HG03135 (cell line): ENCODE data around the gene TMEM222.

ENCODE experiments used
- ATAC-seq: cut with Tn5 transposase; IDR thresholded peaks from one replicate; pipeline ENCODE4 v1.9.1; 2021; ENCODE audit warnings: mild to moderate bottlenecking, moderate library complexity; ENCODE audit not compliant: unreplicated experiment

The TMEM222 gene

GRCh38 chr1:27306071-27306470, 15.9 kb upstream of the TMEM222 start:
- no peak for ATAC-seq

DNA sequence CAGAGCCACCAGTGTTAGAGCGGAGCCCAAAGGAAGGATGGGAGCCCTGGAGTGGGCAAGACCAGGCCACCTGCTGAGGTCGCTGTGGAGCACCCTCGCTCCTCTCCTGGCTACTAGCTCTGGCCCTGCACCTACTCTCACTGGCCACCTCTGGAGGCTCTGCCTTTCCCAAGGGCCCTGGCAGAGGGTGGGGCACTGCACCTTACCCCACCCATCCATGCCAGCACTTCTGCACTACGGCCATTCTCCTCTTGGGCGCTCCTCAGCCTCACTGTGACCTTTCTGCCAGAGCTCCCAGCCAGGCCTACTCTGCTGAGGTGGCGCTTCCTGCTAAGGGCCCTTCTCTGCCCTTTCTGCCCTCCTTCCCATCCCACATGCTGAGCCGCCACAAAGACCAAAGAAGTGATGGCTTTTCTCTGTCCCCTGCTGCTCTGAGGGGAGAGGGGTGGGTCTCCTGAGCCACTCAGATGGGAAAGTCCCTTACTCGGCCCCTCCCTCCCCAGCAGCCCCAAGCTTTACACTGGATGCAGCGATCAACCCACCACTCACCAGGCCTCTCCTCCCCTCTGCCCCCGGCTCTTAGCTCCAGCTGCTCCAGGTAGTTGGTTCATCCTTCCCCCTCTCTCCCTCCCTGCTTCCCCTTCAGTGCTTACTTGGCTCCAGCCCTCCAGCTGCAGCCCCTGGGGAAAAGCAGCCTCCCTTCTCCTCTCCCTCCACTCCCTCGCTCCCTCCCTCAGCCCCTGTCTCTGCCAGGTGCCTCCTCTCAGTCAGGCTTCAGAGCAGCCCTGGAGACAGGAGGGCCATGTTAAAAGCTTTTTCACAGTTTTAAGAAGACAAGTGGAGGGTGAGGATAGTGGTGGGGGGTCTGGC, 14.8 kb upstream of the TMEM222 start:
- ATAC-seq: no peak

GRCh38 chr1:27307874-27308598, 13.9 kb upstream of the TMEM222 start:
- ATAC-seq: no peak

DNA sequence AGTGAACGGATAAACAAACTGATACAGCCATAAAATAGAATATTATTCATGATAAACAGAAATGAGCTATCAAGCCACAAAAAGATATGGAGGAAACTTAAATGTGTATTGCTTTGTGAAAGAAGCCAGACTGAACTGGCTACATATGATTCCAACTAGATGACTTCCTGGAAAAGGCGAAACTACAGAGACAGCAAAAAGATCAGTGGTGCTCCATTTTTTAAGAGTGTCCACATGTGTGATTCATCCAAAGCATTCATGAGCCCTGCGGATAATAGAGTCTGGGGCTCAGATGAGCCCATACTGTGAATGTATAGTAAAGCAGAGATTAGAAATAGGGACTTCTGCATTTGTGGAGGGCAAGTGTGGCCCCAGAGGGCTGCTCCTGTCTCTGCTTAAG, 7.8 kb upstream of the TMEM222 start:
- ATAC-seq: no peak

DNA sequence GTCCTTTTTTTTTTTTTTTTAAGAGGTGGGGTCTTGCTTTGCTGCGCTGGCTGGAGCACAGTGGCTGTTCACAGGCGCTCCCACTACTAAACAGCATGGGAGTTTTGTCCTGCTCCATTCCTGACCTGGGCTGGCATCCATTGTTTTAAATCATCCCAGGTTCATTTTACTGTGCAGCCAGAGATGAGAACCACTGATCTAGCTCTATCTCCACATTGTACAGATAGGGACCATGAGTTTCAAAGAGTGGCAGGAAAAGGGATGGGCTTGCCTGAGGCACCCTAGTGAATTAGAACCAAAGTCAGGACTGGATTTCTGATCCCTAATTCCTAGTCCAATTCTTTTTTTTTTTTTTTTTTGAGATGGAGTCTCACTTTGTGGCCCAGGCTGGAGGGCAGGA, 7.2 kb upstream of the TMEM222 start:
- no peak for ATAC-seq

DNA sequence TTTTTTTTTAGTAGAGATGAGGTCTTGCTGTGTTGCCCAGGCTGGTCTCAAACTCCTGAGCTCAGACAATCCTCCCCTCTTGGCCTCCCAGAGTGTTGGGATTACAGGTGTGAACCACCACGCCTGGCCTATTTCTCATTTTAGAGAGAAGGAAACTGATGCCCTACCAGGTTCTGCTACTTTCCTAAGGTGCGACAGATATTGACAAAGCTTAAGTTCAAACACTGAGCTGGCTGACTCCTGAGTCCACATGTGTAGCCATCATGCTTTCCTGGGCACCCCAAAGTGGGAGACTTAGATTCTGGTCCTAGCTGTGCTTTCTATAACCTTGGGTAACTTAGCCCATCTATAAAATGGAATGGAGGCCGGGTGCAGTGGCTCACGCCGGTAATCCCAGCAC, 5.1 kb upstream of the TMEM222 start:
- no peak for ATAC-seq

GRCh38 chr1:27318136-27318535, 3.8 kb upstream of the TMEM222 start:
- no peak for ATAC-seq

- no peak for ATAC-seq
These were observed 3.4 kb upstream of the TMEM222 start for GRCh38 chr1:27318596-27318995.

DNA sequence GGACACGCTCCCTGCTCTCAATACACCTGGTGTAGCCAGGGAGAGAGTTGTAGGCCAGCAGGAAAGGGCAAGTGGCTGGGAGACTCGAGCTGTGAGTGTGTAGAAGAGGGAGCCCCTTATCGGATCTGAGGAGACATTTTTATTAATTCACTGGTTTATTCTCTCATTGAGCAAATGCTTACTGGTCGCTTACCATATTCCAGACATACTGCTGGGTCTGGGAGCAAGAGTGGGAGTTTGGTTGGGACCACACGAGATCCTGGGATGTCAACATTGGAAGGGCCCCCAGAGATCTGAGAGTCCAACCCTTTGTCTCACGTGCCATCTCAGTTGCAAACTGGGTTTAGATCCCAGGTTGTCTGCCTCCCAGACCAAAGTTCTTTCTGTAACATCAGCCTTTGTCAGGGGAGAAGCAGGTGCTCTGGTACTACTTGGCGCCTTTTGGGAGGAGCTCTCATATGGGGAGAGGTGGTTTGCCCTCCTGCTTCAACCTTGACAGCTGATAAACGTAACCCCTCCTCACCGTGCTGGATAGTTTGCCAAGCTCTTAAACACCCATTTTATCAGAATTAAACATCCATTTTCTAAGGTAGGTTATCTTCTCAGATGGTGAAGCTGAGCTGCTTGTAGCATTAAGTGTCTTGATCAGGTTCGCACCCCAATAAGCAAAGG, 742 bp downstream of the TMEM222 start:
- ATAC-seq: no peak

DNA sequence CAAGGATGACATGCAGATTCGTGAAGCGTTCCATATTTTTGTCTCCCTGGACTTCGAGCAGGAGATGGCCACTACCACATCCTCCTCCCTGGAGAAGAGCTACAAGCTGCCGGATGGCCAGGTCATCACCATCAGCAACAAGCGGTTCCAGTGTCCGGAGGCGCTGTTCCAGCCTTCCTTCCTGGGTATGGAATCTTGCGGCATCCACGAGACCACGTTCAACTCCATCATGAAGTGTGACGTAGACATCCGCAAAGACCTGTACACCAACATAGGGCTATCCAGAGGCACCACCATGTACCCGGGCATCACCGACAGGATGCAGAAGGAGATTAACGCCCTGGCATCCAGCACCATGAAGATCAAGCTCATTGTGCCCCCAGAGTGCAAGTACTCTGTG, 3.3 kb downstream of the TMEM222 start:
- ATAC-seq: no peak

DNA sequence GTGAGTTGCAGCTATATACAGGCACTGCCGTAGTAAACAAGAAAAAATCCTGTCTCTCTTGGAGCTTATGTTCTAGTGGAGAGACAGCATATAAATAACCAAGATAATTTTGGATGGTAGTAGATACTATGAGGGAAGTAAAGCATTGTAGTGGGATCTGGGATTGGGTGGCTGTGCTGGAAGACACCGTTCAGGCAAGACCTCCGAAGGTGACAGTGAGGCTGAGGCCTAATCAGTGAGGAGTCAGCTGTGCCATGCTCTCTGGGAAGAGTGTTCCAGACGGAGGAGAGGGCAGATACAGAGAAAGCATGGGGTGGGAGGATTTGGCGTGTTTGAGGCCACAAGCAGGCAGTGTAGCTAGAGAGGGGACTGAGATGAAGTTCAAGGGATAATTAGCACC, 6.0 kb downstream of the TMEM222 start:
- ATAC-seq: no peak

DNA sequence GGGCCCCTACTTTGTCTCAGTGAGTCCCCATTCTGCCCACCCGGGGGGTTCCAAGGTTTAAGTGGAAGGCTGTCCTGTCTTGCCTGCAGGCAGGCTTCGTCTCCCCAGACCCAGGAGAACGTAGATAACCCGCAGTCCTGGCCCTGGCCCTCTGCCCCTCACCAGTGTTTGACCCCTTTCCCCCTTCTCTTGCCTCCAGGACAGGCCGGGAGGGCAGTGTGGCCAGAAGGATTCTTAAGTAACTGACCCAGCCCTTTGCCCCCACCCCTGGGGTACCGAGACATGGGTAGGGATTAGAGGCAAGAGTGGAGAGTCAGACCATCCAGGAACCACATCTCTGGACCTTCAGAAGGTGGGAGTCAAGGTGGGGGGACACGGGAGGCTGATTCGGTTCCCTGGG, 8.8 kb downstream of the TMEM222 start:
- no peak for ATAC-seq

- no peak for ATAC-seq
These were observed 9.5 kb downstream of the TMEM222 start for GRCh38 chr1:27331426-27331825.

GRCh38 chr1:27331922-27332321, 10.0 kb downstream of the TMEM222 start:
- ATAC-seq: no peak

- ATAC-seq: no peak
These were observed 10.7 kb downstream of the TMEM222 start for GRCh38 chr1:27332536-27333281.

- no peak for ATAC-seq
These were observed 11.8 kb downstream of the TMEM222 start for GRCh38 chr1:27333717-27334279.

DNA sequence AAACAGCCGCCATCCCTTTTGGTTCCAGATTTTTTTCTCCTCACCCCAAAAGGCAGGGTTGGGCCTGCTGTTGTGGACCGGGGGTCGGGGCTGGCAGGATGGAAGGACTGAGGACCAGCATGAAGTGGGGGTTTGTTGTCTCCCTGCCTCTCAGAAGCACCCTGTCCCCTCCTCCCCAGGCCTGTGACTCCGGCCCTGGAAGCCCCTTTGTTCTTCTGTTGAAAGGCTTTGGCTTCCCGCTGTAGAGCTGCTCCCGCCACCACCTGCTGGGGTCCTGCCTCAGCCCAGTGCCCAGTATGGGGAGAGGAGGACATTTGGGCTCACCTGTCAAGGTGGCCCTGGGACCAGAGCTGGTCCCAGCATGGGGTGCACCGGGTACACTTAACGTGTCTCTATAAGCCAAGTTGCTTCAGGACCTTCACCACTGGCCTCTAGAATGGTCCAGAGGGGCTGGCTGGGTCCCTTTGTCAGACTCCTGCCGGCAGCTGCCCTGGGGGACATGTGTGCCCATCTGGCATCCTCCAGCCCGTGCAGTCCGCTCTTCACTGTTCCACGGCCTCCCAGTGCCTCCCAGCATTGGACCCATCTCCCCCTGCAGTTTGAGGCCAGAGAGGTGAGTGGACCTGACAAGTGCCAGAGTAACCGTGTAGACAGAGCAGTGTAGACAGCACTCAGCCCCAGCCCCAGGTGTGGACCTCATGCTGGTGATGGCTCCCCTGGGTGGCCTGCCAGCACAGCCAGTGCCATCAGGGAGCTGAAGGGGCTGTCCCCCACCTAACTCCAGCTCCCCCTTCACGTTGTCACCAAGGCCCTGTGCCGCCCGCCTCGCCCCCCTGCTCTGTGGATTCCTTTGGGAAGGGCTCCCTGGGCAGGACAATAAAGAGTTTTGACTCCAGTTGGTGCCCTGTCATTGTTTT, 13.8 kb downstream of the TMEM222 start:
- ATAC-seq: no peak

DNA sequence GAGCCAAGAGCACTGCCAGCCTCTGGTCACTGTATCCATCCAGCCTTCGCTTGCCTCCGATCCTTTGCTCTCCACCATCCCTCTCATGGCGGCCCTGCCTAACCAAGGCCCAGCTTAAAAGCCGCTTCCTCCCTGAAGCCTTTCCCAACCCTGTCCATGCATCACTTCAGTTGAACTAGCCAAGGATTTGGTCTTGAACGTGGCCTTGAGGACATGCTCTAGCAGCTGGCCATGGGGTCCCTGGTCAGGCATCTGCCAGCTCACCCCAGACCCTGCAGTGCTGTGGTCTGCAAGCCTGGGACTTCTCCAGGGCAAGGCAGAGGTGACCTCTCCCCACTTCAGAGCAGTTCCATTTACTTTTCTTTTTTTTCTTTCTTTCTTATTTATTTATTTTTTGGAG, 14.8 kb downstream of the TMEM222 start:
- ATAC-seq: no peak

GRCh38 chr1:27338751-27339150, 16.8 kb downstream of the TMEM222 start:
- ATAC-seq: no peak

GRCh38 chr1:27339213-27339612, 17.2 kb downstream of the TMEM222 start:
- ATAC-seq: no peak
